ENCODE results near the gene PRSS12. TPM values are rescaled to one million over a fixed set of nuclear protein-coding genes. Genes with fewer than 3 reads are reported as not detected.

PRSS12 gene
- polyA plus RNA-seq, 1 donor from 2014 or later = 1.1 TPM

DNA sequence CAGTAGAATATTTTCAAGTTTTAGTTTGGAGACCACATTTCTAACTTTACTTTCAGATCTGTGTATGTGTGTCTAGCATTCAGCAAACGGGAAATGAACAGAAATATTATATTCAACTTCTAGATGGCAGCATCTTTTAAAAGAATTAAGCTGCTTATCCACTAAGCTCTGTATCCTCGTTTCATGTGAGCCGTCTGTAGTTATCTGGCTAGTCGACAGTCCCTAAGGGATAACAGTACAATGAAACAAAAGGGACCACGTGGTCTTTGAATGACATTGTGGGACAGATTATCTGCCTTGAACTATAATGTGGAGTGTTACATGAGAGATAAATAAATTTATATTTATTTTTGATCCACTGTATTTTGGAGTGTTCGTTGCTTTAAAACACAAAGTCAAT, 35.8 kb upstream of the PRSS12 start:
- Histone ChIP-seq H2AFZ (ENCODE audit: low read depth, low read length) (no peak overlapping the region), H4K20me1 (ENCODE audit: insufficient read depth) (no peaks in the 10 kb centered on the region), H3K27ac (ENCODE audit: low read length) (no peak overlapping the region), H3K79me2 (replicated peaks; ENCODE audit: insufficient read depth, low read length) (no peaks in the 10 kb centered on the region), H3K27me3 (ENCODE audit: insufficient read depth, low read depth, low read length) (no peaks in the 10 kb centered on the region), H3F3A (ENCODE audit: insufficient read depth, low read length, poor library complexity, severe bottlenecking) (no peaks in the 10 kb centered on the region), H3K9me3 (ENCODE audit: low read length) (no peaks in the 10 kb centered on the region), H3K4me3 (ENCODE audit: low read length) (no peak overlapping the region), H3K36me3 (ENCODE audit: insufficient read depth, low read length) (no peaks in the 10 kb centered on the region), H3K4me2 (ENCODE audit: low read length) (no peak overlapping the region), H3K9ac (ENCODE audit: low read length) (no peak overlapping the region), H3K9me2 (ENCODE audit: insufficient read depth, low read length) (no peaks in the 10 kb centered on the region)
- TF ChIP-seq POLR2AphosphoS5 (IDR thresholded peaks at IDR 0.05) = no peak
- TF ChIP-seq, protein P1, sequence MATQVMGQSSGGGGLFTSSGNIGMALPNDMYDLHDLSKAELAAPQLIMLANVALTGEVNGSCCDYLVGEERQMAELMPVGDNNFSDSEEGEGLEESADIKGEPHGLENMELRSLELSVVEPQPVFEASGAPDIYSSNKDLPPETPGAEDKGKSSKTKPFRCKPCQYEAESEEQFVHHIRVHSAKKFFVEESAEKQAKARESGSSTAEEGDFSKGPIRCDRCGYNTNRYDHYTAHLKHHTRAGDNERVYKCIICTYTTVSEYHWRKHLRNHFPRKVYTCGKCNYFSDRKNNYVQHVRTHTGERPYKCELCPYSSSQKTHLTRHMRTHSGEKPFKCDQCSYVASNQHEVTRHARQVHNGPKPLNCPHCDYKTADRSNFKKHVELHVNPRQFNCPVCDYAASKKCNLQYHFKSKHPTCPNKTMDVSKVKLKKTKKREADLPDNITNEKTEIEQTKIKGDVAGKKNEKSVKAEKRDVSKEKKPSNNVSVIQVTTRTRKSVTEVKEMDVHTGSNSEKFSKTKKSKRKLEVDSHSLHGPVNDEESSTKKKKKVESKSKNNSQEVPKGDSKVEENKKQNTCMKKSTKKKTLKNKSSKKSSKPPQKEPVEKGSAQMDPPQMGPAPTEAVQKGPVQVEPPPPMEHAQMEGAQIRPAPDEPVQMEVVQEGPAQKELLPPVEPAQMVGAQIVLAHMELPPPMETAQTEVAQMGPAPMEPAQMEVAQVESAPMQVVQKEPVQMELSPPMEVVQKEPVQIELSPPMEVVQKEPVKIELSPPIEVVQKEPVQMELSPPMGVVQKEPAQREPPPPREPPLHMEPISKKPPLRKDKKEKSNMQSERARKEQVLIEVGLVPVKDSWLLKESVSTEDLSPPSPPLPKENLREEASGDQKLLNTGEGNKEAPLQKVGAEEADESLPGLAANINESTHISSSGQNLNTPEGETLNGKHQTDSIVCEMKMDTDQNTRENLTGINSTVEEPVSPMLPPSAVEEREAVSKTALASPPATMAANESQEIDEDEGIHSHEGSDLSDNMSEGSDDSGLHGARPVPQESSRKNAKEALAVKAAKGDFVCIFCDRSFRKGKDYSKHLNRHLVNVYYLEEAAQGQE (IDR thresholded peaks at IDR 0.05; ENCODE audit: borderline replicate concordance) = no peak
- TF ChIP-seq TAF1 (IDR thresholded peaks at IDR 0.05; ENCODE audit: low read depth) = no peak
- TF ChIP-seq EZH2 (IDR thresholded peaks at IDR 0.05; ENCODE audit: borderline replicate concordance, insufficient read depth, low read length, poor library complexity, severe bottlenecking) = no peak
- no peak for TF ChIP-seq MXI1 (conservative IDR thresholded peaks at IDR 0.05; ENCODE audit: poor library complexity, severe bottlenecking)
- TF ChIP-seq SMC3 (conservative IDR thresholded peaks at IDR 0.05; ENCODE audit: poor library complexity) = no peak
- no peak for TF ChIP-seq RAD21 (conservative IDR thresholded peaks at IDR 0.05)
- TF ChIP-seq EP300 (conservative IDR thresholded peaks at IDR 0.05; ENCODE audit: poor library complexity, severe bottlenecking) = no peak
- TF ChIP-seq, protein P2, sequence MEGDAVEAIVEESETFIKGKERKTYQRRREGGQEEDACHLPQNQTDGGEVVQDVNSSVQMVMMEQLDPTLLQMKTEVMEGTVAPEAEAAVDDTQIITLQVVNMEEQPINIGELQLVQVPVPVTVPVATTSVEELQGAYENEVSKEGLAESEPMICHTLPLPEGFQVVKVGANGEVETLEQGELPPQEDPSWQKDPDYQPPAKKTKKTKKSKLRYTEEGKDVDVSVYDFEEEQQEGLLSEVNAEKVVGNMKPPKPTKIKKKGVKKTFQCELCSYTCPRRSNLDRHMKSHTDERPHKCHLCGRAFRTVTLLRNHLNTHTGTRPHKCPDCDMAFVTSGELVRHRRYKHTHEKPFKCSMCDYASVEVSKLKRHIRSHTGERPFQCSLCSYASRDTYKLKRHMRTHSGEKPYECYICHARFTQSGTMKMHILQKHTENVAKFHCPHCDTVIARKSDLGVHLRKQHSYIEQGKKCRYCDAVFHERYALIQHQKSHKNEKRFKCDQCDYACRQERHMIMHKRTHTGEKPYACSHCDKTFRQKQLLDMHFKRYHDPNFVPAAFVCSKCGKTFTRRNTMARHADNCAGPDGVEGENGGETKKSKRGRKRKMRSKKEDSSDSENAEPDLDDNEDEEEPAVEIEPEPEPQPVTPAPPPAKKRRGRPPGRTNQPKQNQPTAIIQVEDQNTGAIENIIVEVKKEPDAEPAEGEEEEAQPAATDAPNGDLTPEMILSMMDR (IDR thresholded peaks at IDR 0.05; ENCODE audit: poor library complexity, severe bottlenecking) = no peak

GRCh38 chr4:118381902-118382301, 29.1 kb upstream of the PRSS12 start:
- Histone ChIP-seq H3K9ac (ENCODE audit: low read length) (no peak overlapping the region), H3K4me3 (ENCODE audit: low read length) (no peak overlapping the region), H3K9me2 (ENCODE audit: insufficient read depth, low read length) (no peaks in the 10 kb centered on the region), H3K79me2 (replicated peaks; ENCODE audit: insufficient read depth, low read length) (no peaks in the 10 kb centered on the region), H3K36me3 (ENCODE audit: insufficient read depth, low read length) (no peaks in the 10 kb centered on the region), H4K20me1 (ENCODE audit: insufficient read depth) (no peaks in the 10 kb centered on the region), H3K27me3 (ENCODE audit: insufficient read depth, low read depth, low read length) (no peaks in the 10 kb centered on the region), H3K27ac (ENCODE audit: low read length) (no peak overlapping the region), H3K9me3 (ENCODE audit: low read length) (no peaks in the 10 kb centered on the region), H3F3A (ENCODE audit: insufficient read depth, low read length, poor library complexity, severe bottlenecking) (no peaks in the 10 kb centered on the region), H2AFZ (ENCODE audit: low read depth, low read length) (no peak overlapping the region), H3K4me2 (ENCODE audit: low read length) (no peak overlapping the region)
- no peak for TF ChIP-seq SMC3 (conservative IDR thresholded peaks at IDR 0.05; ENCODE audit: poor library complexity)

Measured in neural cell (in vitro differentiated cells).